ENCODE measurements around the gene ATP6V1E1.
"Not testable (repeated sequence)": the region's sequence is repeated elsewhere in the genome, so short reads cannot be mapped to it uniquely, and the experiment has no call there.

Gene ATP6V1E1

GRCh38 chr22:17628406-17629172, at the start of gene ATP6V1E1:
Gene ATP6V1E1 (minus strand): TSS chr22:17628749. CDS start chr22:17628635, 114 bp downstream.
- DNase-seq, result peak; percentile 83

- no peak for DNase-seq
These were observed 47.0 kb upstream of the ATP6V1E1 start for GRCh38 chr22:17675584-17675983.

GRCh38 chr22:17674152-17674551, 45.6 kb upstream of the ATP6V1E1 start:
- no peak for DNase-seq

GRCh38 chr22:17672417-17672991, 44.0 kb upstream of the ATP6V1E1 start:
- DNase-seq, result no peak

GRCh38 chr22:17671521-17672092, 43.1 kb upstream of the ATP6V1E1 start:
- DNase-seq, result not testable (repeated sequence)

GRCh38 chr22:17665854-17666253, 37.3 kb upstream of the ATP6V1E1 start:
- DNase-seq, result no peak

GRCh38 chr22:17665248-17665647, 36.7 kb upstream of the ATP6V1E1 start:
- DNase-seq, result no peak

GRCh38 chr22:17664414-17665055, 36.0 kb upstream of the ATP6V1E1 start:
- DNase-seq, result no peak

- no peak for DNase-seq
These were observed 28.4 kb upstream of the ATP6V1E1 start for GRCh38 chr22:17656870-17657395.

- DNase-seq, result no peak
These were observed 26.7 kb upstream of the ATP6V1E1 start for GRCh38 chr22:17655289-17655688.

GRCh38 chr22:17648569-17648968, 20.0 kb upstream of the ATP6V1E1 start:
- no peak for DNase-seq

GRCh38 chr22:17647991-17648390, 19.4 kb upstream of the ATP6V1E1 start:
- DNase-seq, result no peak

- DNase-seq, result no peak
These were observed 18.9 kb upstream of the ATP6V1E1 start for GRCh38 chr22:17647452-17647851.

- DNase-seq, result not testable (repeated sequence)
These were observed 13.8 kb upstream of the ATP6V1E1 start for GRCh38 chr22:17642357-17642756.

GRCh38 chr22:17641269-17641668, 12.7 kb upstream of the ATP6V1E1 start:
- no peak for DNase-seq

- DNase-seq, result no peak
These were observed 10.7 kb upstream of the ATP6V1E1 start for GRCh38 chr22:17639247-17639741.

- peak; percentile 70 for DNase-seq
These were observed 10.1 kb upstream of the ATP6V1E1 start, which contains the start of gene BCL2L13 for GRCh38 chr22:17638432-17639246. Gene BCL2L13 (plus strand): TSS chr22:17638757. CDS start chr22:17655712, 16,955 bp downstream.

- DNase-seq, result no peak
These were observed 9.6 kb upstream of the ATP6V1E1 start for GRCh38 chr22:17638182-17638431.

GRCh38 chr22:17637490-17638181, 9.1 kb upstream of the ATP6V1E1 start:
- DNase-seq, result no peak

GRCh38 chr22:17636850-17637249, 8.3 kb upstream of the ATP6V1E1 start:
- not testable (repeated sequence) for DNase-seq

- no peak for DNase-seq
These were observed 6.1 kb upstream of the ATP6V1E1 start for GRCh38 chr22:17634696-17635095.

GRCh38 chr22:17633998-17634323, 5.4 kb upstream of the ATP6V1E1 start:
- DNase-seq, result no peak

Measured in DMS 273 treated with DMSO at 0.1 percent for 48 hours (cell line).